ENCODE measurements around the gene IQGAP2. TPM values are rescaled to one million over a fixed set of nuclear protein-coding genes. Genes with fewer than 3 reads are reported as not detected.
A peak's percentile ranks its signal among the peaks of the same experiment; 100 is the strongest.
"Not testable (repeated sequence)": the region's sequence is repeated elsewhere in the genome, so short reads cannot be mapped to it uniquely, and the experiment has no call there.

Gene IQGAP2
- total RNA-seq, 1 experiment from 2014 or later: 1.5 TPM

- Mint-ChIP-seq H3K9me3 (ENCODE audit: unreplicated experiment) (no peaks in the 10 kb centered on the region), H3K4me3 (ENCODE audit: unreplicated experiment) (no peak overlapping the region)
- CTCF ChIA-PET: interaction anchor here (0.6 to 9.4 kb wide), 23 partner anchors 16 to 425 kb away, joined by 3 to 281 read pairs (median 4); partner anchors contain the start of gene F2RL1
Measured at GRCh38 chr5:76601470-76601869, 198.4 kb downstream of the IQGAP2 start.

GRCh38 chr5:76602094-76602726 is 199.1 kb downstream of the IQGAP2 start:
- ChIA-PET POLR2A (interaction anchor here (1.7 kb wide), 1 partner anchor 172 kb away, joined by 18 read pairs; no protein-coding TSS in a partner anchor), CTCF (interaction anchor here (0.5 to 9.4 kb wide), 32 partner anchors 9 to 488 kb away, joined by 3 to 281 read pairs (median 3); no protein-coding TSS in a partner anchor)
- no peaks in the 10 kb centered on the region for H3K36me3 Mint-ChIP-seq (ENCODE audit: insufficient read depth, unreplicated experiment)
- H3K4me1 Mint-ChIP-seq (ENCODE audit: insufficient read depth, unreplicated experiment): peaks cover 25% of the 10 kb centered on the region
- no peak overlapping the region for H3K4me3 Mint-ChIP-seq (ENCODE audit: unreplicated experiment)
- TF ChIP-seq CTCF (IDR thresholded peaks at IDR 0.05; ENCODE audit: unreplicated experiment): no peak
- no peaks in the 10 kb centered on the region for H3K27me3 Mint-ChIP-seq (ENCODE audit: insufficient read depth, unreplicated experiment)
- intact Hi-C loops (cut with micrococcal nuclease): loop anchor here (10.0 kb wide), 1 partner anchor 263 kb away; no protein-coding TSS in a partner anchor
- no peak for DNase-seq (ENCODE audit: unreplicated experiment)
- H3K27ac Mint-ChIP-seq (ENCODE audit: low read depth, unreplicated experiment): no peak overlapping the region
- BruUV-seq (replicated peaks): no TSS peak
- no peaks in the 10 kb centered on the region for H3K9me3 Mint-ChIP-seq (ENCODE audit: unreplicated experiment)

More at GRCh38 chr5:76601470-76601869, 198.4 kb downstream of the IQGAP2 start:
- peak; percentile 83 for DNase-seq (ENCODE audit: unreplicated experiment)
- TF ChIP-seq CTCF (IDR thresholded peaks at IDR 0.05; ENCODE audit: unreplicated experiment): peak; percentile 63
- H3K36me3 Mint-ChIP-seq (ENCODE audit: insufficient read depth, unreplicated experiment): no peaks in the 10 kb centered on the region
- peaks cover 25% of the 10 kb centered on the region for H3K4me1 Mint-ChIP-seq (ENCODE audit: insufficient read depth, unreplicated experiment)
- POLR2A ChIA-PET: interaction anchor here (0.6 to 1.7 kb wide), 2 partner anchors 173 to 884 kb away, joined by 3 to 18 read pairs; partner anchors contain the start of gene POC5
- intact Hi-C loops (cut with micrococcal nuclease): loop anchor here (1.0 to 10.0 kb wide), 5 partner anchors 40 to 415 kb away; partner anchors contain the start of gene F2R
- no peak overlapping the region for H3K27ac Mint-ChIP-seq (ENCODE audit: low read depth, unreplicated experiment)
- H3K27me3 Mint-ChIP-seq (ENCODE audit: insufficient read depth, unreplicated experiment): no peaks in the 10 kb centered on the region
- no TSS peak for BruUV-seq (replicated peaks)

- BruUV-seq (replicated peaks); H3K36me3 Mint-ChIP-seq (ENCODE audit: insufficient read depth, unreplicated experiment); H3K9me3 Mint-ChIP-seq (ENCODE audit: unreplicated experiment); H3K27me3 Mint-ChIP-seq (ENCODE audit: insufficient read depth, unreplicated experiment); DNase-seq (ENCODE audit: unreplicated experiment); H3K4me3 Mint-ChIP-seq (ENCODE audit: unreplicated experiment): not testable (repeated sequence)
- Mint-ChIP-seq H3K27ac (ENCODE audit: low read depth, unreplicated experiment) (peak overlapping the region; percentile 79), H3K4me1 (ENCODE audit: insufficient read depth, unreplicated experiment) (peaks cover 25% of the 10 kb centered on the region)
- ChIA-PET CTCF (interaction anchor here (0.7 to 9.4 kb wide), 5 partner anchors 8 to 170 kb away, joined by 3 to 281 read pairs (median 5); no protein-coding TSS in a partner anchor), POLR2A (interaction anchor here (0.6 kb wide), 1 partner anchor 22 kb away, joined by 3 read pairs; no protein-coding TSS in a partner anchor)
- intact Hi-C loops (cut with micrococcal nuclease): loop anchor here (10.0 kb wide), 1 partner anchor 261 kb away; no protein-coding TSS in a partner anchor
Measured at GRCh38 chr5:76603991-76604390, 200.9 kb downstream of the IQGAP2 start.

GRCh38 chr5:76604838-76605237 is 201.8 kb downstream of the IQGAP2 start:
- intact Hi-C loops (cut with micrococcal nuclease): loop anchor here (5.0 to 10.0 kb wide), 2 partner anchors 97 to 260 kb away; no protein-coding TSS in a partner anchor
- ChIA-PET CTCF (interaction anchor here (0.7 to 9.4 kb wide), 4 partner anchors 87 to 411 kb away, joined by 3 to 281 read pairs (median 3); no protein-coding TSS in a partner anchor), POLR2A (no interaction called here)

More at GRCh38 chr5:76604838-76605237, 201.8 kb downstream of the IQGAP2 start:
- BruUV-seq (replicated peaks): no TSS peak
- Mint-ChIP-seq H3K27ac (ENCODE audit: low read depth, unreplicated experiment) (no peak overlapping the region), H3K4me1 (ENCODE audit: insufficient read depth, unreplicated experiment) (peaks cover 25% of the 10 kb centered on the region), H3K9me3 (ENCODE audit: unreplicated experiment) (no peaks in the 10 kb centered on the region), H3K36me3 (ENCODE audit: insufficient read depth, unreplicated experiment) (no peaks in the 10 kb centered on the region), H3K4me3 (ENCODE audit: unreplicated experiment) (no peak overlapping the region), H3K27me3 (ENCODE audit: insufficient read depth, unreplicated experiment) (no peaks in the 10 kb centered on the region)
- TF ChIP-seq CTCF (IDR thresholded peaks at IDR 0.05; ENCODE audit: unreplicated experiment): no peak
- DNase-seq (ENCODE audit: unreplicated experiment): peak; percentile 22
